Measurements from ENCODE around the gene IPPK.

IPPK gene

GRCh38 chr9:92685022-92685421 lies 15.1 kb upstream of the IPPK start:
- DNase-seq (ENCODE audit: low read depth): no peak

DNA sequence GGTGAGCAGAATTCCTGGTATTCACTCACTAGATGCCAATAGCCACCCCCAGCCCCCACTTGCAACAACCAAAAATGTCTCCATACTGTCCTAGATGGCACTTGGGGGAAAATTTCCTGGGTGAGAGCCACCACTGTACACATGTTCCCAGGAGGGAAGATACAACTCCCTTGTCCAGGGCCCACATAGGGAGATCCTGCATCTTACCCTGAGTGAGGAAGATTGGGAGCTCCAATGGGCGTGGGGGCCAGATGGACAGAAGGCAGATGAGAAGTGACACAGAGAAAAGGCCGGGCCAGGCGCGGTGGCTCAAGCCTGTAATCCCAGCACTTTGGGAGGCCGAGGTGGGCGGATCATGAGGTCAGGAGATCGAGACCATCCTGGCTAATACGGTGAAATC lies 12.3 kb upstream of the IPPK start:
- DNase-seq (ENCODE audit: low read depth): no peak

DNA sequence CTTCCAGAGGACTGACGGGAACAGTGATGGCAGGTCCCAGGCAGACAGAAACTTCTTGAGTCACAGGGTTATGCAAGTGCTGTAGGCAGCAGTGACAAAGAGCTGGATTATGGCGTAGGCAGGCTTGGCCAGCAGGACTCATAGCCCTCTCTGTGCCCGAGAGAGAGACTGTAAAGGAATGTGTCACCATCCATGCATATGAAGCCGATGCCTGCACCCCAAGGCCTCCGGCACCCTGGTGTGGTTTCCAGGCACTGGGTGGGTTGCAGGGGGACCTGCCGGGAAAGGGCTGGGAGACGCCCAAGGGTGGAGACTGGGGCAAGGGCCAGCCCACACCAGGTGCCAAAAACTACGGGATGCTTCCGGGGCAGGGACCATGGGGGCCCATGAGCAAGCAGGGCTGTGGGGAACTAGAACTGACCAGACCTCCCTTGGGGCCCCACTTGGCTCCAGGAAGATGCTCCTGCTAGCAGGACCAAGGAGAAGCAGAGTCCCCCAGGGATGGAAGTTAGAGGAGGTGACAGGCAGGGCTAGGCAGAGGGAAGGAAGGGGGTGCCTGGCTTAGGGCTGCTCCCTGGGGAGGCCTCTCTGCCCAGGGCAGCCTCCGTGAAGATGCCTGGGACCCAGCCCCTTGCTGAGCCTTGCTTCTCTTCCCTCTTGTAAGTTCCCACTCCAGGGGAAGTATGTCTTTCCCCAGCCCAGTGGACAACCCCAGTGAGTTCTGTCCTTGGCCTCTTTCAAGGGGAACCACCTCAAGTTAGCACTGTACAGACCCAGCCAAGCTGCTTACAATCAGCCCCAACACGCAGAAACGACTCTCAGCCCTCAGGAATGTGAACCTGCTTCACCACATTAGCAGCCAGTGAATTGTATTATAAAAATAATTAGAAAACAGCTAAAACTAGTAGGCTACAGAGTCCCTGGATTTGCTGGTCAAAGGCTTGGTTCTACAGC lies 10.5 kb upstream of the IPPK start:
- no peak for DNase-seq (ENCODE audit: low read depth)

GRCh38 chr9:92679413-92680165 lies 9.7 kb upstream of the IPPK start:
- DNase-seq (ENCODE audit: low read depth): no peak

GRCh38 chr9:92671323-92671722 lies 1.4 kb upstream of the IPPK start:
- DNase-seq (ENCODE audit: low read depth): no peak

GRCh38 chr9:92669527-92669889 lies 423 bp downstream of the IPPK start:
- peak; percentile 20 for DNase-seq (ENCODE audit: low read depth)

DNA sequence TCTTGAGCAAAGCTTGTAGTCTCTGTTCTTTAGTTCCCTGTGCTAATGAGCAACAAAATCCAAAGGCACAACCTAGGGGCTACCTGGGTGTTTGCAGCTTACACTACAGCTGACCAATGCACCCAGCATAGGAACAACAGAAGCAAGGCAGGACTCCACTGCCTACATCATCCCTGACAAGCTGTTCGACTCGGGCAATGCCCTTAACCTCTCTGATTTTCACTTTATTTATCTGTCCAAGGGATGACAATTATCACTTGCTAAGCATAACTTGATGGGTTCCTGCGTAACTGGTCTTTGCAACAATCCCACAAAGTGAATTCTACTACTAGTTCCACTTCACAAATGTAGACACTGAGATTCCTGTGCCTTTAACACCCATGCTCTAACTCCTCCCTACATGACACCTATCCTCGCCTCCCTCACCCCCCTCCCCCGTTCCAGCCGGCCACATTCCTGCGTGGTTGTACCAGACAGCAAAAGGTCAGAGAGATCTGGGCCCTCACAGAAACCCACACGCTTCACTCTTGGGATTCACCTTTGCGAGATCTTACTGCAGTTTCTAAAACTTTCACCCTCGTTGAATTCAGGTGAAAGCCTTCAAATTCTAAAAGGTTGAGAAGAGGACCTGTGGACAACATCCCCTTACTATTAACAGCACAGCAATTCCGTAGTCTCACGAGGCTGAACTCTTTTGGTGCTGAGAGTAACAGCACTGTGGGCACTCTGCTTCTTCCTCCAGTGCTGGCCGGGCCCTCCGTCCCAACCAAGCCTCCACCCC lies 995 bp downstream of the IPPK start:
- no peak for DNase-seq (ENCODE audit: low read depth)

DNA sequence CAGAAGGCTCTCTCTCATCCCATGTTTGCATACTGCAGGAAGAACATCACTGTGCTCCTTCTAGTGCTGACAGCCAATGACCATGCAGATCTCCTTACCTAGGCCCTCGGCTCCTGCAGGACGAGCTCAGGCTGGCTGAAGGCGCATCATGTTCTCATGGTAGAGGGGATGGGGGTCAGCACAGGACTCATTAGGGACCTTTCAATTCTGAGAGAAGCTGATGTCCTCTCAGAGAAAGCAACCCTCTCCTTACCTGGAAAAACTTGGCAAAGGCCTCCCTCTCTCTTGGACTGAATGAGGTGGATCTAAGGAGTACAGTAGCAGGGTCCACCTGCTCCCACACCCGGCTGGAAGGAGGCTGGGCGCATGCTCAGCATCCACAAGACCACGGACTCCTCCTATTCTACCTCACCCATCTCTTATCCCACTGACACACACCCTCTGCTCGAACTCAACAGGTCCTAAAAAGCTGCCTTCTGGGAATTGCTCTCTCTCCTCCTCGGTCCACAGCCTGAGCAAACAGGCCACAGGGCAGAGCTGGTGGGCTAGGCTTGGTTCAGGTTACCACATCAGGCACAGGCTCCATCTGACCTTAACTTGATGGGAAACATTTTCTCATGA lies 2.9 kb downstream of the IPPK start:
- DNase-seq (ENCODE audit: low read depth): no peak

DNA sequence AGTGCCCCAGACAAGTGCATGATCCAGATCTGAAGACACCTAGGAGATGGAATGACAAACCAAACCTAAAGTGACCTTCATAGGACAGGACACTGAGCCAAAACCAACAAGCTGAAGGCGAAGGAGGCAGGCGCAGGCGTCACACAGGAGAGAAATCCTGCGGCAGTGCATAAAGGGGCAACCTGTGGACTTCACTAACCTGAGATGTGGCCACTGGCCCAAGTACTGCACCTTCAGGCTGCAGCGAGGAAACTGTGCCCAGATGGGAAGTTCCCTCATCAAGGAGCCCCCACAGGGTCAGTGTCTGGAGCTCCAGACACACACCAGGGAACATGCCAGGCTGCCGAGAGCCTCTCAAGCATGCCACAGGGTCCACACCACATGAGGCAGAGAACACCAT lies 3.7 kb downstream of the IPPK start:
- no peak for DNase-seq (ENCODE audit: low read depth)

DNA sequence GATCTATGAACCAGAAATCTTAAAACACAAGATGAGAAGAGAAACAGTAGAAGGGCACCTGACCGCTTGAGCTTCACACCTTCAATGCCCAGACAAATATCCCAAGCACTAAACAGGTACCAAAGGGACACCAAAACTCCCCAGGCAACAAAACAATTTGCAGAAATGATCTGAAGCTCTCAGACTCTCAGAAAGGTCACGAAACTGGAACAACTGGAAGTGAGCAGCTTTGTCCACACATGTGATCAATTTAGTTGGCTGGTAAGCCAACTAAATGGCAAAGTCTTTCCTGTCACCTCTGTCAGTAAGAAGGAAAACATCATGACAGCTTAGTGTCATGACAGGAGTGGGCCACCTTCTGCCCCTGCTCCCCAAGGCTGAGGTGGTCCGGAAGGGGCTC lies 4.1 kb downstream of the IPPK start:
- no peak for DNase-seq (ENCODE audit: low read depth)

DNA sequence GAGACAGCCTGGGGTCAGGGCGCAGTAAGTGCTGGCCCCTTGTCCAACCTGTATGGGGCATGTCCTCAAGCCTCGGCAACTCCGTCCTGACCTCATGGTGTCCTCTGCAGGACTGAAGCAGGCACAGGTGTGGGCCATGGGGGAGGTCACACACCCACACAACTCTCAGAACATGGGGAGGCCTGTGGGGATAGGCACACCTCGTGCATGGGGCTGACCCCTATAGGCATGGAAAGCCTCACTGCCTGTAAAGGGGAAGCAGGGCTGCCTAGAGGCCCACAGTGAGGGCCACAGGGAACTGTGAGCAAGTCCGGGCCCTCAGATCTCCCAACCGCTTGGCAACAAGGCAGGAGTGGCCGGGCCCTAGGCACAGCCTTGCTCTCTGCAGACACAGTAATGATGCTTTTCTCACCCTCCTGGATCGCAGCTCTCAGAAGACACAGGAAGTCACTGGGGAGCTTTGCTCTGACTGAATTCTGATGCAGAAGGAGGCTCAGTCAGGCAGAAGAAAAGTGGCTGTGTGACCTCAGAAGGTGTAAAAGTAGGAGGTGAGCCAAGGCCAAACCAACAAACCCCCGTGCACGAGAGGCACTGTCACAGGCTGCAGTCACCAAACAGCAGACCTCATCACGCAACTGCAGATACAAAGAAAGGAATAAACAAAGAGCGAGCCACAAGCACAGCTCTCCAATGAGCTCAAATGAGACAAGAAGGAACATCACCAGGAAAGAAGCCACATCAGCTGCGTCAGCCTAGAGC lies 5.4 kb downstream of the IPPK start:
- DNase-seq (ENCODE audit: low read depth): no peak

DNA sequence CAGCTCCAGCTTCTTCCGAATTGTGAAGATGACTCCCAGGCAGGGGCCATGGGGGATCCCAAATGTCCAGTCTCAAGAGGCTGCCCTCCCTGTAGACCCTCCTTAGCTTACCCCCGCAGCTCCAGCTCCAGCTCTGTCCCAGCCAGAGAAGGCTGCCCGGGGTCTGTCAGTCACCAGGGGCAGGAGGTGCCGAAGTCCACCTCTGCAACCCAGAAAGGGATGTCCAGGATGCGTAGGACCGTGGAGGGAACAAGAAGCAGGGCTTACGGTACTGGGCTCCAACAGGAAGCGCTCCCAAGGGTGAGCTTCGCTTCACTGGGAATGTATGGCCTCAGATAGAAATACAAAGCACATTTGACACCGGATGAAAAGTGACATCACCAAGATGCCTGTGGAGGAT lies 6.0 kb downstream of the IPPK start:
- DNase-seq (ENCODE audit: low read depth): no peak

GRCh38 chr9:92663126-92663525 lies 6.8 kb downstream of the IPPK start:
- DNase-seq (ENCODE audit: low read depth): no peak

- DNase-seq (ENCODE audit: low read depth): no peak
Measured at GRCh38 chr9:92661743-92662142, 8.2 kb downstream of the IPPK start.

- no peak for DNase-seq (ENCODE audit: low read depth)
Measured at GRCh38 chr9:92661127-92661526, 8.8 kb downstream of the IPPK start.

- DNase-seq (ENCODE audit: low read depth): no peak
Measured at GRCh38 chr9:92660266-92660665, 9.7 kb downstream of the IPPK start.

DNA sequence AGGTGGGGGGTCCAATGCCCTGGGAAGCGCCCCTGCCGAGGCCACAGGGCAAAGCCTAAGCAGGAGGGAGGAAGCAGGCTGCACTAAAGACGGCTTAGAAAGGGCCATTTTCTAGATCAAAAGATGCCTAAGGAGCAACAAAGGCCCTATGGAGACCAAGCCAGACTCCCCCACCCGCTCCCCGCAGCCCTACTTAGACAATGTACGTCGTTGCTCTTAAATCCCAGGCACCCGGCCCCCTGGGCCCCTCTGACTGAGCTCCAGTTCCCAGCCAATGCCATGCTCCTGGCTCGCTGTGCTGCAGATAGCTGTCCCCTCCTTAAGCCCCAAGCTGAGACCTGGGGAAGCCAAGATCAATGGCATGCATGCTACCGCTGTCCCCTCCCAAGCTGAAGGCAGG lies 10.3 kb downstream of the IPPK start:
- no peak for DNase-seq (ENCODE audit: low read depth)

- no peak for DNase-seq (ENCODE audit: low read depth)
Measured at GRCh38 chr9:92658611-92659010, 11.3 kb downstream of the IPPK start.

- no peak for DNase-seq (ENCODE audit: low read depth)
Measured at GRCh38 chr9:92658176-92658575, 11.8 kb downstream of the IPPK start.

- DNase-seq (ENCODE audit: low read depth): no peak
Measured at GRCh38 chr9:92657296-92658094, 12.4 kb downstream of the IPPK start.

- no peak for DNase-seq (ENCODE audit: low read depth)
Measured at GRCh38 chr9:92656537-92656925, 13.4 kb downstream of the IPPK start.

Data from stimulated activated CD8-positive, alpha-beta memory T cell treated with anti-CD3 and anti-CD28 coated beads, Interleukin-15, amount 100 ng/mL, for 24 hours (primary cell).